ENCODE data around the gene ICE2. TPM values are rescaled to one million over a fixed set of nuclear protein-coding genes. Genes with fewer than 3 reads are reported as not detected.
A peak's percentile ranks its signal among the peaks of the same experiment; 100 is the strongest.

Gene ICE2
- total RNA-seq, 1 donor from 2014 or later: 50.3 TPM

- no peaks in the 10 kb centered on the region for H3K27me3 Mint-ChIP-seq (ENCODE audit: unreplicated experiment)
- no peak overlapping the region for H3K4me3 Mint-ChIP-seq (ENCODE audit: unreplicated experiment)
- H3K27ac Mint-ChIP-seq (ENCODE audit: unreplicated experiment): peak overlapping the region; percentile 98
- no peak for DNase-seq (ENCODE audit: extremely low spot score, unreplicated experiment)
- H3K36me3 Mint-ChIP-seq (ENCODE audit: unreplicated experiment): peaks cover 4% of the 10 kb centered on the region
- no peaks in the 10 kb centered on the region for H3K9me3 Mint-ChIP-seq (ENCODE audit: unreplicated experiment)
- H3K4me1 Mint-ChIP-seq (ENCODE audit: unreplicated experiment): peaks cover 64% of the 10 kb centered on the region
- no peak for TF ChIP-seq CTCF (IDR thresholded peaks at IDR 0.05)
Observed at GRCh38 chr15:60421544-60421943, 57.4 kb downstream of the ICE2 start.

GRCh38 chr15:60420203-60420716, 58.7 kb downstream of the ICE2 start:
- no peaks in the 10 kb centered on the region for H3K27me3 Mint-ChIP-seq (ENCODE audit: unreplicated experiment)
- H3K4me3 Mint-ChIP-seq (ENCODE audit: unreplicated experiment): no peak overlapping the region
- no peaks in the 10 kb centered on the region for H3K9me3 Mint-ChIP-seq (ENCODE audit: unreplicated experiment)
- no peak for TF ChIP-seq CTCF (IDR thresholded peaks at IDR 0.05)
- peaks cover 58% of the 10 kb centered on the region for H3K4me1 Mint-ChIP-seq (ENCODE audit: unreplicated experiment)
- H3K27ac Mint-ChIP-seq (ENCODE audit: unreplicated experiment): peak overlapping the region; percentile 98
- H3K36me3 Mint-ChIP-seq (ENCODE audit: unreplicated experiment): peaks cover 4% of the 10 kb centered on the region
- no peak for DNase-seq (ENCODE audit: extremely low spot score, unreplicated experiment)

GRCh38 chr15:60419753-60420152, 59.2 kb downstream of the ICE2 start:
- Mint-ChIP-seq H3K27me3 (ENCODE audit: unreplicated experiment) (no peaks in the 10 kb centered on the region), H3K9me3 (ENCODE audit: unreplicated experiment) (no peaks in the 10 kb centered on the region), H3K4me1 (ENCODE audit: unreplicated experiment) (peaks cover 57% of the 10 kb centered on the region), H3K27ac (ENCODE audit: unreplicated experiment) (peak overlapping the region; percentile 98), H3K4me3 (ENCODE audit: unreplicated experiment) (no peak overlapping the region), H3K36me3 (ENCODE audit: unreplicated experiment) (peaks cover 4% of the 10 kb centered on the region)
- no peak for TF ChIP-seq CTCF (IDR thresholded peaks at IDR 0.05)
- DNase-seq (ENCODE audit: extremely low spot score, unreplicated experiment): no peak

- Mint-ChIP-seq H3K27me3 (ENCODE audit: unreplicated experiment) (no peaks in the 10 kb centered on the region), H3K4me3 (ENCODE audit: unreplicated experiment) (no peak overlapping the region), H3K4me1 (ENCODE audit: unreplicated experiment) (peaks cover 58% of the 10 kb centered on the region), H3K27ac (ENCODE audit: unreplicated experiment) (no peak overlapping the region), H3K36me3 (ENCODE audit: unreplicated experiment) (peaks cover 2% of the 10 kb centered on the region), H3K9me3 (ENCODE audit: unreplicated experiment) (no peaks in the 10 kb centered on the region)
- no peak for TF ChIP-seq CTCF (IDR thresholded peaks at IDR 0.05)
- DNase-seq (ENCODE audit: extremely low spot score, unreplicated experiment): no peak
Observed at GRCh38 chr15:60418096-60418495, 60.8 kb downstream of the ICE2 start.

GRCh38 chr15:60417112-60417511, 61.8 kb downstream of the ICE2 start:
- TF ChIP-seq CTCF (IDR thresholded peaks at IDR 0.05): no peak
- peaks cover 55% of the 10 kb centered on the region for H3K4me1 Mint-ChIP-seq (ENCODE audit: unreplicated experiment)
- H3K36me3 Mint-ChIP-seq (ENCODE audit: unreplicated experiment): no peaks in the 10 kb centered on the region
- H3K27me3 Mint-ChIP-seq (ENCODE audit: unreplicated experiment): no peaks in the 10 kb centered on the region
- H3K9me3 Mint-ChIP-seq (ENCODE audit: unreplicated experiment): no peaks in the 10 kb centered on the region
- H3K4me3 Mint-ChIP-seq (ENCODE audit: unreplicated experiment): no peak overlapping the region
- DNase-seq (ENCODE audit: extremely low spot score, unreplicated experiment): no peak
- no peak overlapping the region for H3K27ac Mint-ChIP-seq (ENCODE audit: unreplicated experiment)

All from osteocyte (in vitro differentiated cells).